HCT116 (cell line): ENCODE data around the gene GP1BB.

Source experiments
- ATF3 ChIP-seq: IDR thresholded peaks from 2 replicates; pipeline ENCODE4 v1.6.1; 2012
- EZH2 ChIP-seq: fragments of 200-600 bp; sonication (generic); IDR thresholded peaks from 2 replicates; pipeline ENCODE4 v1.6.1; 2017; ENCODE audit warnings: antibody characterized with exemption, mixed run types
- TF ChIP-seq, protein P1 (sequence below), 3 experiments: fragments of 200-600 bp in 1 of 3; sonication (generic) in 1 of 3; IDR thresholded peaks in 2 of 3; conservative IDR thresholded peaks in 1 of 3; 2 replicates each; pipeline ENCODE4 v1.5.1; 2012 to 2017; ENCODE audit warnings: low read depth in 2 of 3, low read length in 2 of 3, antibody characterized with exemption in 1 of 3, borderline replicate concordance in 1 of 3, control low read depth in 1 of 3, mild to moderate bottlenecking in 1 of 3, mixed read lengths in 1 of 3, mixed run types in 1 of 3, moderate library complexity in 1 of 3; ENCODE audit not compliant: insufficient read depth in 1 of 3

DNA sequence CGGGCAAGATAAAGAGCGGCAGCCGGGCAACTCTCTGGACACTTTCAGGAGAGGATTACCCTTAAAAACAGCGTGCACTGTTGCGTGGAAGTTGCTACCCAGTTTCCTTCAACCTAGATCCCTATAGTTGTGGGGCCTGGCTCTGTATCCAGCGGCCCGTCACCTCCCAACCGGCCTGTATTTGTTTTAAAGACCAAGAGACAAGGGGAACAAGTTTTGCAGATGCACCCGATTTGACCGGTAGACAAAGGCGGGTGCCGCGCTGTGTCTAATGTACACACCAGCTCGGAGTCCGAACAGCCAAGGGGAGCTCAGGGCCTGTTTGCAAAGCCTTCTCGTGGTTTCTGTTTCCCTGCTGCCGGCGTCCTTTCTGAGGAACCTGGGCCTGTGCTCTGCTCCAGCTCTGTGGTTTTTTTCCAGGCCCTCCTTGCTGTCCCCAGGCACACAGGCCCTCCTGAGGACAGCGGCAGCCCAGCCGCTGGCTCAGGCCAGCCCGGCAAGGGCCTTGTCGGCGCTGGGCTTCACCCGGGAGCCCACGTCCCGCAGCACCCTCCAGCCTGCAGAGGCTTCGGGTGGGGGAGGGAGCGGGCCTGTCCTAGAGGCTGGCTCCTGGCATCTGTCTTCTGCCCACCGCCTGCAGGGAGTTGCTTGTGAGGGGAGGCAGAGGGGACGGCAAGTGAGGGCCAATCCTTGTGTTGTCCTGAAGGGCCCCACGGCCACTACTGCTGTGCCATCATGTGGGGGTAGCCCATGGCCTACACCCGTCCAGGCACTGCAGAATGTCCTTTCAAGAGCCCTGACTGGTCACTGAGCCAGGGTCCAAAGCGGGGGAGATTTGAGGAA is 38.6 kb downstream of the GP1BB start:
- TF ChIP-seq, protein P1, sequence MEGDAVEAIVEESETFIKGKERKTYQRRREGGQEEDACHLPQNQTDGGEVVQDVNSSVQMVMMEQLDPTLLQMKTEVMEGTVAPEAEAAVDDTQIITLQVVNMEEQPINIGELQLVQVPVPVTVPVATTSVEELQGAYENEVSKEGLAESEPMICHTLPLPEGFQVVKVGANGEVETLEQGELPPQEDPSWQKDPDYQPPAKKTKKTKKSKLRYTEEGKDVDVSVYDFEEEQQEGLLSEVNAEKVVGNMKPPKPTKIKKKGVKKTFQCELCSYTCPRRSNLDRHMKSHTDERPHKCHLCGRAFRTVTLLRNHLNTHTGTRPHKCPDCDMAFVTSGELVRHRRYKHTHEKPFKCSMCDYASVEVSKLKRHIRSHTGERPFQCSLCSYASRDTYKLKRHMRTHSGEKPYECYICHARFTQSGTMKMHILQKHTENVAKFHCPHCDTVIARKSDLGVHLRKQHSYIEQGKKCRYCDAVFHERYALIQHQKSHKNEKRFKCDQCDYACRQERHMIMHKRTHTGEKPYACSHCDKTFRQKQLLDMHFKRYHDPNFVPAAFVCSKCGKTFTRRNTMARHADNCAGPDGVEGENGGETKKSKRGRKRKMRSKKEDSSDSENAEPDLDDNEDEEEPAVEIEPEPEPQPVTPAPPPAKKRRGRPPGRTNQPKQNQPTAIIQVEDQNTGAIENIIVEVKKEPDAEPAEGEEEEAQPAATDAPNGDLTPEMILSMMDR (IDR thresholded peaks at IDR 0.05 in 2 of 3, conservative IDR thresholded peaks at IDR 0.05 in 1 of 3; ENCODE audit: borderline replicate concordance in 1 of 3, insufficient read depth in 1 of 3, low read depth in 2 of 3, low read length in 2 of 3), result no peak
- TF ChIP-seq EZH2 (no peak), ATF3 (no peak)
